GM21737 (cell line): ENCODE data around the gene TBC1D22A.

Experiments
- ATAC-seq: cut with Tn5 transposase; IDR thresholded peaks from one replicate; pipeline ENCODE4 v1.9.1; 2021; ENCODE audit warnings: mild to moderate bottlenecking, moderate library complexity; ENCODE audit not compliant: unreplicated experiment

Gene TBC1D22A

DNA sequence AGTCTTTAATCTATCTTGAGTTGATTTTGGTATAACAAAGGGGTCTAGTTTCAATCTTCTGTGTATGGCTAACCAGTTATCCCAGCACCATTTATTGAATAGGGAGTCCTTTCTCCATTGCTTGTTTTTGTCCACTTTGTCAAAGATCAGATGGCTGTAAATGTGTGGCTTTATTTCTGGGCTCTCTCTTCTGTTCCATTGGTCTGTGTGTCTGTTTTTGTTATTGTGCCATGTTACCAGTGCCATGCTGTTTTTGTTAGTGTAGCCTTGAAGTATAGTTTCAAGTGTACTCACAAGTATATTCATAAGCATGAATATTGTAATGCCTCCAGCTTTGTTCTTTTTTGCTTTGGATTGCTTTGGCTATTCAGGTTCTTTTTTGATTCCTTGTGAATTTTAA is 159.6 kb downstream of the TBC1D22A start:
- no peak for ATAC-seq

DNA sequence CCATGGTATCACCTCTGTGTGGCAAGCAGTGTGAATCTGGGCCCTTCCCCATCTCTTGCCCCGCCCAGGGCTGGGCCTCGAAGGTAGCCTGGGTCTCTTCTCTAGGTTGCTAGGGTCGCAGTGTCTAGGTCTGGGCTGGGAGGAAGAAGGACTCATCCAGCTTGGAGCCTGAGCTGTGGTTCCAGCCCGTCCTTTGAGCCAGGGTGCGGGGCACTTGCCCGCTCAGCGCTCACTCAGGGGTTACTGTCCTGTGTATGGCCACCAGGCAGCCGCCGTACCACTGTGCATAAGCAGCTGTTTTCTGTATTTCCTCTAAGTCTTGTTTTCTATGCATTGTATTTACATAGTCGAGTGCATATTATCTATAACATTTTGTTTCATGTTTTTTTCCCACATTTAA is 160.9 kb downstream of the TBC1D22A start:
- no peak for ATAC-seq

DNA sequence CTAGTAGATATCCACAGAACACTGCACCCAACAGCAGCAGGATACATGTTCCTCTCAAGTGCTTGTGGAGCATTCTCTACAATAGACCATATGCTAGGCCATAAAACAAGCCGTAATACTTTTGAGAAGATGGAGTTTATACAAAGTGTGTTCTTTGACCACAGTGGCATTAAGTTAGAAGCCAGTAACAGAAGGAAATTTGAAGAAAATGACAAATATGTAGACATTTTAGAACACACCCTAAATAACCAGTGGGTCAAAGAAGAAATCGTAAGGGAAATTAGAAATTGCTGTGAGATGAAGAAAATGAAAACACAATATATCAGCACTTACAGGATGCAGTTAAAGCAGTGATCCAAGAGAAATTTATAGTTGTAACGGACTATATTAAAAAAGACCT is 163.4 kb downstream of the TBC1D22A start:
- ATAC-seq = no peak

DNA sequence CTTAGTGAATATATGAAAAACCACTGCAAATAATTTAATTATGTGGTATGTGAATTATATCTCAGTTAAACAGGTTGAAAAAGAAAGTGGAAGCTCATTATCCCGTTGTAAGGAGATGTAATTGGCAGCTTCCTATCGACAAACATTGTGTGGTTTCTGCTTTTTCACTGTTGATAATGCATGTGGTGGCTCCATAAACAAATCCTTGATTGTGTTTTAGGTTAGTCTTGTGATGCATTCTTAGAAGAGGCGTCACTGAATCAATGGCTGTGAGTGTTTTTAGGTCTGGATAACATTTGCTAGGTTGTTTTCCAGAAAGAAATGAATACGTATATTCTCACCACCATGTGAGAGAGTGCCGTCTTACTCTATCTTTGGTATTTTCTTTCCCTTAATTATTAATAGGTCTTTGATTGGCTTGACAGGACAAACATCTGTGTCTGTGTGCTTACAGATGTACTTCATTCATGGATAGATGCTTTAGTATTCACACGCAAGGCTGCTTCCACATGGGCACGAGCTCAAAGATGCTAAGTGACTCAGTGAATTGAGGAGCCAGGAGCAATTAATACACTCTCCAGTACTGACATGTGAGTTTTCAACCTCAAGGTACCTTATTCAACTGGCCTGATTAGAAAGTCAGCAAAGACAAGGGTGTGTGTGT is 166.7 kb downstream of the TBC1D22A start:
- ATAC-seq = no peak

DNA sequence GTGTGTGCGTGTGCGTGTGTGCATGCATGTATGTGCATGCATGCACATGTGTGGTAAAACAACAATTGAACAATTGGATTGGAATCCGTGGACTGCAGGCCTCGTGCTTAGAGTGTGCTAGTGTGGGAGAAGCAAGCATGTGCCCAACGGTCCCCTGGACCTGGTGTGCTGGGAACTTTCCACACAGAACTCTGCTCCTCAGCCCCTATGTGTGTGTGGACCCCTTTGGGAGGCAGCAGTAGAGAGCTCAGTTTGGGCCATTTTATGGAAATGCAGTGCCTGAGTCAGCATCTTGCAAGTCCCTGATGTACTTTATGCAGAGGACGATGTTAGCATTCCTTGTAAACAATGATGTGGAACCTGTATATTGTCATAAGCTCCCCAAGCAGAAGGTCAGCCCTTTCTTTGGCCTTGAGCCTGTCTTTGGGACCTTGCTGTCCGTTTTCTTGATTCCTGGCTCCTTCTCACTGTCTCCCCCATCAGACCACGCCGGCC is 167.3 kb downstream of the TBC1D22A start:
- no peak for ATAC-seq

DNA sequence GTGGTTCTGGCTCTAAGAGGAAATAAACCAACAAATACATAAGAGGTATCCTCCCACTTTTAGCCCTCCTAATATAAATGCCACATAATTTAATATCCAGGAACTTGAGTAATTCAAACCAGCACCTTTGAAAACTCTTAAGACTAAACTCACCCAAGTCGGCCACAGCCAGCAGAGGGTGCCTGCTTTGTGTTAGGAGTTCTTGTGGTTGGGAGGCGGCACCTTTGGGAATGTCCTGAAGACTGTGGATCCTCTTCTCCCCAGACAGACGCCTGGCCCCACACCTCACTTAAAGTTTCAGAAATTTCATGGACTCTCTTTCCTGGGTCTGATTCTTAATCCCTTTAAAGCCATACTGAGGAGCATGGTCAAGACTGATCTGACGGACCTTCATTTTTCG is 169.0 kb downstream of the TBC1D22A start:
- ATAC-seq = no peak

DNA sequence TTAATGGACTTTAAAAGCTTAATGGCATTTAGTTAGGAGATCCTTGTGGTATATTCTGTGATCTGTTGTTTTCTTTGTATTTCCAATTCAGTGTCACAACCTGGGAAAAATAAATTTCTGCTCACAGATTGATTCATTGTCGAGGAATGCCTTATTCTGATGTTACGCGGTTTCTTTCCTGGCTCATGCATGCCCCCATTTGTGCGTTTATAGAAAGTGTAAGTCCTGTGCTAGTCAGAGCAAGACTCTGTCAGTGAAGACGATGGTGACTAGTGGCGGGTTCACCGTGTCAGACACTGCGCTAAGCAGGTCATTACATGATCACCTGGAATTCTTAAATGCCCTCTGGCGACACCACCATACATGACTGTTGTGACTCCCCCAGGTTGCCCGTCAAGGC is 169.4 kb downstream of the TBC1D22A start:
- ATAC-seq = no peak

DNA sequence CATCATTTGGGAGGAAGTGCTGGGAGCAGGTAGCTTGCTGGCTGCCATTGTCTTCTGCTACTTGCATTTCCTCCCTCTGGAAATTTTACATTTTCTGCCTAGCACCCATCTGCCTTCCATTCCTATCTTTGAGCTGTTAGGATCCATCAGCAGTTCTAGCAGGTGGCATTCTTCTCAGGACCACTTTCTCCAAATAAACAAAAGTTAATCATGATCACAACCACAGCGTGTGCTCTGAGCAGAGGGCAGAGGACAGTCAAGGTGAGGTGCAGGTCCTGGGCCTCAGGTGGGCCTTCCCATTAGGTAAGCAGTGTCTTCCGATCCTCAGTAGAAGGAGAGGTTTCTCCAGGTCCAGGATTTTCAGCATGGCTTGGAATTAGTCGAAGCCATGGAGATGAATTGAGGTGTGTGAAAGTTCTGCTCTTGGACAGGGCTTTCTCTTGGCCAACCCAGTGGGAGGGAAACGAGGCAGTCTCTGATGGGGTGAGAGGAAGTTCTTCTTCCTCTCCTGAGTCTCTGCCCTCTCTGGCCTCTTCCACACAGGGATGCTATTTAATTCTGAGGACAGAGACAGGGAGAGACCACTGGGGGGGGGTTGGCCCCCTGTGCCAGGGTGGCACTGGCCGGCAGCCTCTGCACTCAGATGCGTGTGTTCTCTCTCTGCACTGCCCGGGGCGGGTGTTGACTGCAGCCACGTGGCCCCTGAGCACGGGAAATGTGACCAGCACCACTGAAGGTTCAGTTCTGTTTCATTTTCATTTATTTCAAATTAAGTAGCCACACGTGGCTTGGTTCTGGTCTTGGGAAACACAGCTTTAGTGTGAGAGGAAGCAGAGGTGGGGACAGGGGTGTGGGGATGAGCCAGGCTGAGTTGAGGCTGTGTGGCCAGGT is 170.8 kb downstream of the TBC1D22A start:
- ATAC-seq = no peak

DNA sequence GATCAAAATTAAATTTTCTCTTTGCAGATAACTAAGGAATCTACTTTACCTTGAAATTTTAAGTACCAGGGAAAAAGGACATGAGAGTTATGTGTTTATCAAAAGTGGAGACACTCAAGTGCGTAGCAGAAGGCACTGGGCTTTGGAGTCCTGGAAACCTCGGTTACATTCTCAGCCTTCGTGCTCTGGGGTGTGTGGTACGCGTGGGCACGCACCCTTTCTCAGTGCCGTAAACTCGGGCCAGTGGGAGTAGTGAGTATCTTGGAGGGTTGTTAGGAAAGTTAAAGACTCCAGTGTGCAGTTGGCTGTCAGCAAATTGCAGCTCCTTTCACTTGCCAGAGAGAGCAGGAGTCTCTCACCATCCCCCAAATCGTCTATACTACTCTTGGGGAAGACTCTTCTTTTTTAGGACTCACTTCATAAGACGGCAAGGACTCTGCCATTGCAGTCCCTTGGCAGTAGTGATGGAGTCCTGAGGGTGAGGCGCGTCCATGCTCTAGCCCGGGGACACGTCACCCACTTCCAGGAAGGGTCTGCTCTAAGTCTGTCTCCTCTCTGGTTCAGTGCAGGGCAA is 171.8 kb downstream of the TBC1D22A start:
- ATAC-seq = no peak

DNA sequence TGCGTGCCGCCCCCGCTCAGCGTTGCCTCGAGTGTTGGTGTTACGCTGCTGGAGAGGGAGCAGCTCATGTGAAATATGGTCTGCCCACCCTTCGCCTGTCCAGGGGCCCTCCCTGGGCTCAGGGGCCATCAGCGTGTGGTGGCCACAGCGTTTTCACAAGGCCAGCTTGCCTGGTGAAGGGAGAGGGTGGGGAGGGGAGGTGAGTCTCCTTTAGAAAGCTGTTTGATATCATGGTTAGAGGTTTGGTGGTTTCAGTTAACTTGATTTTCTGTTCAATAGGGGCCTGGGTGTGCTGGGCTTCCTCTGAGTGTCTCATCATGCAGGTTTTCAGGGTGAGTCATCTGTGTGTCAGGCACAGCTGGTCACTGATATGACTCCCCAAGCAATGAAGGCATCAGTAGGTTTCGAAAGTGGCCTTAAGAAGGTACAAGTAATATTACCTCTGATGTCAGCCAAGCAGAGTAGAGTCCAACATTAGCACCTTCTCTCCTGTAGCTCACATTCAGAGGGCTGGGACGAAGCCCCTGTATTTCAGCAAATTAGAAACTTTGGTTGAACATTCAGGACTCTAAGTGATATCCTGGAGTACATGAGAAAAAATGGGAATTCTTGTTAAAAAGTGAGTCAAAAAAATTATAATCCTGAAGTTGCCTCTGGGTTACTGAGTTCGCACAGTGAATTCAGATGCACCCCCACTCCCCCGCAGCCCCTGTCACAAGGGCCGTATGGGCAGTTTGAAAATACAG is 172.5 kb downstream of the TBC1D22A start:
- no peak for ATAC-seq

DNA sequence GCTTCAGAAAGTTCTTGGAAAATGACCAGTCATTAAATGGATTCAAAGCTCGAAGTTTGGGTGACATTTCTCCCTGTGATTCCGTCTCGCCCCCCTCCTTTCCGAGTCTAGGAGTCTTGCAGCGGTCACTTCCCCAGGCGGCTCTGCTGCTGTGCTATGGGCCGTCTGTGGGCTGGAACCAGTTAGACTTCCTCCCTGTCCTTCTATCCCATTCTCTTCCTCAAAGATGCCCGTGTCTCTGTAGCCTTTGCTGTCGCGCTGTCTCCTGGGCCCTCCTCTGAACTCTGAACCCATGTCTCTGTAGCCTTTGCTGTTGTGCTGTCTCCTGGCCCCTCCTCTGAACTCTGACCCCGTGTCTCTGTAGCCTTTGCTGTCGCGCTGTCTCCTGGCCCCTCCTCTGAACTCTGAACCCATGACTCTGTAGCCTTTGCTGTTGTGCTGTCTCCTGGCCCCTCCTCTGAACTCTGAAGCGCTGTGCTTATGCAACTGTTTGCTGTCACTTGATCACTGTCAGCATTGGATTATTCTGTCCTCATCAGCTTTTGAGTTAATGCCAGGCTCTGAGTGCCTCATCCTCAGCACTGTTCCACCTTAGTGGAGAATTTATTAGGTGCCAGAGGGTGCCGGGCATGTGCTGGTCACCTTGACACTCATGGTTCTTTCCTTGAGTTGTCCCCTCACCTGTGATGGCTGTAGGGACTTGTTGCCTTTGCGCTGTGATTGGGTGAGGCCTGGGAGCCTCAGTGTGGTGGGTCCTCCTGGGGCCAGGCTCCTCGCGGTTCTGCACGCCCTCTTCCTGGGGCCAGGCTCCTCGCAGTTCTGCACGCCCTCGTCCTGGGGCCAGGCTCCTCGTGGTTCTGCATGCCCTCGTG is 173.3 kb downstream of the TBC1D22A start:
- no peak for ATAC-seq

DNA sequence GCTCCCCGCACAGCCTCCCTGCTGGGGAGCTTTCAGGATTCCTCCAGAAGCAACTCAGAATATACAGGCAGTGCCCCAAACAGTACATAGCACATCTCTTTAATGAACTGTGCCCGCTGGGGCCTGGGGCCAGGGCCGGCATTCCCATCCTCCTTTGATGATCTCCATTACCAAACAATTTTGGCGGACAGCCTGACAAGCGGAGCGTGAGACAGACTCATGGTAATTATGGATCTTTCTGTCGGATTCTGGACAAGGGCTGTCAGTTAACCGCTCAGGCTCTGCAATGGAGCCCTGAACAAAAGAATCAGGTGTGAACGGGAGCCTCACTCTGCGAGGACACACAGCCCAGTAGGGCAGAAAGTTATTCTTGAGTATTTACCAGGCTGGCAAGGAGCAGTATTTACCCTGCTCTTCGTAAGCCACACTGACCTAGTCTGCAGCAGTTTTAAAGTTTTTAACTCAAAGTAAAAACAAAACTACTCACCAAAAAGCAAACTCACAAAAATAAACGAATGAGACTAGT is 174.0 kb downstream of the TBC1D22A start:
- no peak for ATAC-seq

DNA sequence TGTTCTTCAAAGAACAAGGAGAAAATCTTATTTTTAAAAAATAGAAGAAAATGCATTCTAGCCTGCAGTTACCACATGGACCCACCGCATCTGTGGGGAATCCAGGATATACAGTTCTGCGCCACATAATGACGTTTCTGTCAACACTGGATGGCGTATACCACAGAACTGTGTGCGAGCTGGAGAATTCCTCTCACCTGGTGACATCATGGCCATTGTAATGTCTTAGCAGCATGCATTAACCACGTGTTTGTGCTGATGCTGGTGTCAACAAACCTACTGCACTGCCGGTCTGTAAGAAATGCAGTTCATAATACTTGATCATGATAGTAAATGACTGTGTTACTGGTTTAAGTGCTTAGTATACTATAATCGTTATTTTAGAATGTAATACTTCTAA is 174.7 kb downstream of the TBC1D22A start:
- no peak for ATAC-seq

DNA sequence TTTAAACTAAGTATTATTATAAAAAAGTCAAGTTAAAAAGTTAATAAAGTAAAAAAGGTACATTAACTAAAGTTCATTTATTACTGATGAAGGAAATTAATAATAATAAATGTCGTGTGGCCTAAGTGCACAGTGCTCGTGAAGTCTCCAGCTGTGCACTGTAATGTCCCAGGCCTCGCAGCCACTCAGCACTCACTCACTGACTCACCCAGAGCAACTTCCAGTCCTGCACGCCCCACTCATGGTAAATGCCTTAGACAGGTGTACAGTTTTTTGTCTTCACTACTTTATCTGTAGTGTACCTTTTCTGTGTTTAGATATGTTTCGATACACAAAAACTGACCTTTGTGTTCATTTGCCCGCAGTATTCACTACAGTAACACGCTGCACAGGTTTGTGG is 175.5 kb downstream of the TBC1D22A start:
- ATAC-seq = no peak

DNA sequence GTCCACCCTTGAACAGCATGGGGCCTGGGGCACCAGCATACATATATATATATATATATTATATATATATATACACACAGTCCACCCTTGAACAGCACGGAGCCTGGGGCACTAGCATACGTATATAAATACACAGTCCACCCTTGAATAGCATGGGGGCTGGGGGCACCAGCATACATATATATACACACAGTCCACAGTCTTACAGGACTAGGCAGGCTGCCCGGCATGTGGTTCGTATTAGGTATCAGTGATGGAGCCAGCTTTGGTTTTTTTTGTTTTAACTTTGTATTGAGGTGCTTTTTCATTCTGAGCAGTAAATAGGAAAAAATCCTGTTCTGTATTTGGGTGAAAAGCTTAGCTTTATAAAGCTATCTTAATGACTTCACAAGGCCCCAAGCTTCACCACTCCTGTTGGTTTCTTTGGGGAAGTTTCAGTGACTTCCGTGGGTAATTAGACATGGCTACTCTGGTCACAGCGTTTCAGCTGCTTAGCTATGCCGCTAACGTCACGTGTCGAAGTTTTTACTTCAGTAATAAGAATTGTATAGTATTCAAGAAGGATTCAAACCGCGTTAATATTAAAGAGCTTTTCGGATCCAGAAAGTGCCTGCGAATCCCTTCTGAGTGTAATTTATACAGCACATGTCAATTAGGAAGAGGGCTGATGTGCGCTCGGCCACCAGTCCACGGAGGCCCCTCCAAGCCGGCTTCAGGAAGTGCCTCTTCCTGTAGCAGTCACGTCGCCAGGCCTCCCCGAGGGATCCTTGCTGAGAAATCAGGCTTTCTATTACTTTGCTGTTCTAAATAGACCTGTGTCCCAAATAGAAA is 179.7 kb downstream of the TBC1D22A start:
- no peak for ATAC-seq

DNA sequence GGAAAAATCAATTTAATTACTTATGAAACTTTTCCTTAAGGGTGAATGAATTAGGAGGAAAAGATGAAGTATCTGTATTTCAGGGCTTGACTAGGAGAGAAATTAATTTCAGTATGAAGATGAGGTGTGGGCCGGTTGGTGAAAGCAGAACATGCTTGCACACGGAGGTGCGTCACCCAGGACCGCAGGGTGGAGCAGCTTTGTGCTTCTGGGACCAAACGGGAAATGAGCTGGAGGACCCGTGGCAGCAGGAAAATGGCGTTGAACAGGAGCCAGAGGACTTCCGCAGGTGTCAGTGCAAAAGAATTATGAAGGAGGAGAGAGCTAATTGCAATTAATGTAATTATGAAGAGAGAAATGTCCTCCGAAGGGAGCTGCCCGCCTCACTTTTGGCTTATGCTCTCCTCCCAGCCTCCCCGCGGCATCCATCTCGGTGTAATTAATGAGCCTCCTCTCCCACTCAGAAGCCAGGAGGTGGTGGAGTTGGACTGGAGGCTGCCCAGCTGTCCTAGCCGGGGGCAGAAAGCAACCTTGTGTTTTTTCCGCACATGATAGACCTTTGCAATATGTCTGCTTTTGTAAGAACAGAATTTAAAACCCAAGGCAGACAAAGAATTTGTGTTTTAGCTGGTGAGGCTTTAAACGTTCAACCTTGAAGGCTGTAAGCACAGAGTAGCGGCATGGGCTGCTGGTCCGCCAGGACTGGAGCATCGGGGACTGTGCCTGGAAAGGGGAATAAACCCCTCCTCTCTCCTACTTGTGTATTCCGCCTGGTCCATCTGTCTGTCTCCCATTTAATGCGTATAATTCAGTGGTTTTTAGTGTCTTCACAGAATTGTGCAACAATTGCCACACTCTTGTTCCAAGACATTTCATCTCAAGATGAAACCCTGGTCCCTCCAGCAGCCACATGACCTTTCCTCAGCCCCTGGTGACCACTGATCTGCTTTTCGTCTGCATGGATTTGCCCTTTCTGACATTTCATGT is 180.6 kb downstream of the TBC1D22A start:
- no peak for ATAC-seq

DNA sequence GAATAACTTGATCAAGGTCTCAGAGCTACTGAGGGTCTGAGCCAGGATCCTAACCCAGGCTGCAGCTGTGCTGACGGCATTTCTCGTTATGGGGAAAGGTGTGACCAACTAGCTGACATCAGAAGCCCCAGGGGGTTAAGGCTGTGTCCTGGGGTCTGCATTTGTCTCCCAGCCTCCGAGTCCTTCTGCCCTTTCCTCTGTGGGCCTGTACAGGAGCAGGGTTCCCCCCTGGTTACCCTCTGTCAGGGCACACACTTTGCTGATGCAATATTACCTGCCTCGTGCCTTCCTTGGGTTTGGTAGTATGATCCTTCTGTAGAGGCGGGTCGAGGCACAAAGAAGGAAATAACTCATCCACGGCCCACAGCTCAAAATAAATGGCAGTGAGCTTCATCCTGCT is 183.0 kb downstream of the TBC1D22A start:
- no peak for ATAC-seq

DNA sequence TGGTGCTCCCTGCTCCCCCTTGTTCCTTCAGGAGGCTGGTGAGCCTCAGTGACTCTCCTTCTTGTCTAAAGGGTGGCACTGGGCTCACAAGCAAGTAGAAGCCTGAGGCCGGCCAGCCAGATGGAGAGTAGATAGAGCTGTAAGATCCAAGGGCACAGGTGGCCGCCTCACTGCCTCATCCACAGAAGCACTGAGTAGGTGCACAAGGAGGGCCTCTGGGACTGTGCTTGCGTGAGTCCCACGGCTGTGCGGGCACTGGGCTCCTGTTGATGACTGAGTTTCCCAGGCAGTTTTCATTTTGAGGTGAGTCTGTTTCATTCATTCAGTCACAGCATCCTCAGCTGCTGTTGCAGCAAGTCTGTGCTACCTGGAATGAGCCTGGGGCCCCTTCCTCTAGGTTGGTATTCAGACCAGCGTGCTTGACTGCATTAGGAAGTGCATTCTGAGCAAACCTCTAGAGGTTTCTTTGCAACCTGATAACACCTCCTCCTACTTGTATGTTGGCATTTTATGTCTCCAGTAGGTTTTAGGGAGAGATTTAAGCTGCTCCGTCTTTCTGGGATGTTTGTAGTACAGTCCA is 184.0 kb downstream of the TBC1D22A start:
- no peak for ATAC-seq
